ENCODE measurements around the gene USP48.

USP48 gene

GRCh38 chr1:21707086-21707840 lies 75.7 kb downstream of the USP48 start:
- H4K20me1 ChIP-seq (ENCODE audit: insufficient read depth, low read length, poor library complexity, severe bottlenecking), result no peaks in the 10 kb centered on the region
- no peaks in the 10 kb centered on the region for H3F3A ChIP-seq (ENCODE audit: low read depth)
- H3K4me3 ChIP-seq (ENCODE audit: low read length, poor library complexity, severe bottlenecking), result no peak overlapping the region
- no peaks in the 10 kb centered on the region for H3K9me3 ChIP-seq (ENCODE audit: insufficient read depth, low read depth, low read length)
- H3K36me3 ChIP-seq (ENCODE audit: insufficient read depth, low read length), result peaks cover 44% of the 10 kb centered on the region
- H3K27me3 ChIP-seq (ENCODE audit: insufficient read depth, low read length, poor library complexity, severe bottlenecking), result no peaks in the 10 kb centered on the region
- H3K4me2 ChIP-seq (ENCODE audit: low read depth, low read length, poor library complexity, severe bottlenecking), result no peak overlapping the region
- no peaks in the 10 kb centered on the region for H3K79me2 ChIP-seq (ENCODE audit: insufficient read depth, low read length)
- no peaks in the 10 kb centered on the region for H3K9me2 ChIP-seq (replicated peaks; ENCODE audit: low read depth, low read length)
- H3K4me1 ChIP-seq (ENCODE audit: insufficient read depth, low read length, poor library complexity, severe bottlenecking), result no peaks in the 10 kb centered on the region
- no peak overlapping the region for H3K9ac ChIP-seq (ENCODE audit: low read depth, low read length, poor library complexity, severe bottlenecking)
- TF ChIP-seq CTCF (conservative IDR thresholded peaks at IDR 0.05; ENCODE audit: low read length) (no peak), EZH2phosphoT487 (IDR thresholded peaks at IDR 0.05; ENCODE audit: borderline replicate concordance) (no peak)
- no peak overlapping the region for H2AFZ ChIP-seq (ENCODE audit: low read length)

GRCh38 chr1:21706151-21706835 lies 76.7 kb downstream of the USP48 start:
- TF ChIP-seq EZH2phosphoT487 (IDR thresholded peaks at IDR 0.05; ENCODE audit: borderline replicate concordance), result no peak
- H3K9me2 ChIP-seq (replicated peaks; ENCODE audit: low read depth, low read length), result no peaks in the 10 kb centered on the region
- H3K4me1 ChIP-seq (ENCODE audit: insufficient read depth, low read length, poor library complexity, severe bottlenecking), result no peaks in the 10 kb centered on the region
- H3K4me3 ChIP-seq (ENCODE audit: low read length, poor library complexity, severe bottlenecking), result no peak overlapping the region
- no peaks in the 10 kb centered on the region for H3K79me2 ChIP-seq (ENCODE audit: insufficient read depth, low read length)
- H3K9ac ChIP-seq (ENCODE audit: low read depth, low read length, poor library complexity, severe bottlenecking), result no peak overlapping the region
- H3K36me3 ChIP-seq (ENCODE audit: insufficient read depth, low read length), result peaks cover 51% of the 10 kb centered on the region
- no peaks in the 10 kb centered on the region for H4K20me1 ChIP-seq (ENCODE audit: insufficient read depth, low read length, poor library complexity, severe bottlenecking)
- no peaks in the 10 kb centered on the region for H3F3A ChIP-seq (ENCODE audit: low read depth)
- H3K27me3 ChIP-seq (ENCODE audit: insufficient read depth, low read length, poor library complexity, severe bottlenecking), result no peaks in the 10 kb centered on the region
- H2AFZ ChIP-seq (ENCODE audit: low read length), result no peak overlapping the region
- no peaks in the 10 kb centered on the region for H3K9me3 ChIP-seq (ENCODE audit: insufficient read depth, low read depth, low read length)
- no peak overlapping the region for H3K4me2 ChIP-seq (ENCODE audit: low read depth, low read length, poor library complexity, severe bottlenecking)

DNA sequence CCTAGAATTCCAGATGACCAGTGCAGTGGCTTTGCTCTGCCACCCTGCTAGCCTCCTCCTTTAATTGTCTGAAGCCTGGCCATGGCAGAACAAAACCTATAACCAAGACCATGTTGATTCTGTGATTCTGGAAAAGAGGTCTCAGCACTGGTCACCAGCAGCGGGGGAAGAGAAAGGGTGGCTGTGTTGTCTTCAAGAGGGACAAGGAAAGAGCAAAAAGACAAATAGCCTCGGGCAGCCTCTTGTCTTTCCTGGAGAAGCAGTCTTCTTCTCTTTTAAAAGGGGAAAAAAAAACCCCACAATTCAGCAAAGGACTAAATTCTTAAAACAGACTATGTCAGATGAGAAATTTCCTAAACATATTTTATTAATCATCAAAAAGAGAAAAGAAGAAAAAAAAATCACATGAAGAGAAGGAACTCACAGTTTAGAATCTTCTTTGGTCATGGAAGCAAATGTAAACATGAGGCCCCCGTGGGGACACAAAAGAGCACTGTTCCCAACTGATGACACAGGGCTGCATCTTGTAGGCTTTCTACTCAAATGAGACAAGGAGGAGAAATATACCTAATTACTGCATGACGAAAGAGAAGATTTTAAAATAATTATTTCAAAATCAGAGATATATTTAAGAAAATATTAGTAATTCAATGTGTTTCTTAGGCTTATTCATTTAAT lies 77.5 kb downstream of the USP48 start:
- H3K9ac ChIP-seq (ENCODE audit: low read depth, low read length, poor library complexity, severe bottlenecking), result no peak overlapping the region
- no peak overlapping the region for H3K4me3 ChIP-seq (ENCODE audit: low read length, poor library complexity, severe bottlenecking)
- H3K36me3 ChIP-seq (ENCODE audit: insufficient read depth, low read length), result peaks cover 55% of the 10 kb centered on the region
- no peaks in the 10 kb centered on the region for H3F3A ChIP-seq (ENCODE audit: low read depth)
- H4K20me1 ChIP-seq (ENCODE audit: insufficient read depth, low read length, poor library complexity, severe bottlenecking), result no peaks in the 10 kb centered on the region
- H3K4me1 ChIP-seq (ENCODE audit: insufficient read depth, low read length, poor library complexity, severe bottlenecking), result no peaks in the 10 kb centered on the region
- no peaks in the 10 kb centered on the region for H3K27me3 ChIP-seq (ENCODE audit: insufficient read depth, low read length, poor library complexity, severe bottlenecking)
- no peaks in the 10 kb centered on the region for H3K9me2 ChIP-seq (replicated peaks; ENCODE audit: low read depth, low read length)
- no peaks in the 10 kb centered on the region for H3K79me2 ChIP-seq (ENCODE audit: insufficient read depth, low read length)
- no peak for TF ChIP-seq CTCF (conservative IDR thresholded peaks at IDR 0.05; ENCODE audit: low read length)
- no peak for TF ChIP-seq EZH2phosphoT487 (IDR thresholded peaks at IDR 0.05; ENCODE audit: borderline replicate concordance)
- H2AFZ ChIP-seq (ENCODE audit: low read length), result no peak overlapping the region
- no peaks in the 10 kb centered on the region for H3K9me3 ChIP-seq (ENCODE audit: insufficient read depth, low read depth, low read length)
- H3K4me2 ChIP-seq (ENCODE audit: low read depth, low read length, poor library complexity, severe bottlenecking), result no peak overlapping the region
